CD14-positive monocyte (primary cell): ENCODE measurements around the gene PDCD1. TPM values are rescaled to one million over a fixed set of nuclear protein-coding genes. Genes with fewer than 3 reads are reported as not detected.
"Not testable (repeated sequence)": the region's sequence is repeated elsewhere in the genome, so short reads cannot be mapped to it uniquely, and the experiment has no call there.

Experiments
- DNase-seq, 3 donors: peaks; one replicate each; pipeline ENCODE4 v3.0.0-alpha.2; 2011 to 2022
- H2AFZ ChIP-seq: 2 replicates; pipeline ENCODE4 v1.6.0; 2012; ENCODE audit warnings: mild to moderate bottlenecking, low read depth, low read length, inconsistent platforms; ENCODE audit not compliant: insufficient read depth, poor library complexity, severe bottlenecking
- H3K27ac ChIP-seq, 2 donors: 1 replicate in 1 of 2; 2 replicates in 1 of 2; pipeline ENCODE4 v1.5.1; 2012 to 2013; ENCODE audit warnings: low read length in 2 of 2, control low read depth in 1 of 2, inconsistent platforms in 1 of 2, low read depth in 1 of 2, mild to moderate bottlenecking in 1 of 2
- H3K27me3 ChIP-seq, 2 donors: one replicate each; pipeline versions ENCODE4 v1.6.0 to v1.6.1; 2011 to 2013; ENCODE audit warnings: low read length in 2 of 2; ENCODE audit not compliant: control insufficient read depth in 2 of 2, insufficient read depth in 2 of 2
- H3K36me3 ChIP-seq, 2 donors: replicated peaks in 1 of 2; 1 replicate in 1 of 2; 2 replicates in 1 of 2; pipeline versions ENCODE4 v1.5.1 to v1.6.1; 2012 to 2013; ENCODE audit warnings: low read length in 2 of 2, control low read depth in 1 of 2, inconsistent platforms in 1 of 2, mild to moderate bottlenecking in 1 of 2; ENCODE audit not compliant: insufficient read depth in 2 of 2, control insufficient read depth in 1 of 2
- H3K4me1 ChIP-seq, 2 donors: 1 replicate in 1 of 2; 2 replicates in 1 of 2; pipeline versions ENCODE4 v1.5.1 to v1.6.1; 2012 to 2013; ENCODE audit warnings: low read length in 2 of 2, control low read depth in 1 of 2, inconsistent platforms in 1 of 2, mild to moderate bottlenecking in 1 of 2, moderate library complexity in 1 of 2; ENCODE audit not compliant: insufficient read depth in 2 of 2, control insufficient read depth in 1 of 2
- H3K4me2 ChIP-seq: replicated peaks from 2 replicates; pipeline ENCODE3; 2012; ENCODE audit warnings: low read length, moderate library complexity, mild to moderate bottlenecking; ENCODE audit not compliant: poor library complexity, severe bottlenecking; ENCODE audit errors: extremely low read depth
- H3K4me3 ChIP-seq, 3 experiments: fragments of 200-600 bp in 1 of 3; sonication (generic) in 1 of 3; replicated peaks in 1 of 3; 1 replicate in 2 of 3; 2 replicates in 1 of 3; pipeline ENCODE4 v1.5.1; 2011 to 2013; ENCODE audit warnings: low read length in 3 of 3, mild to moderate bottlenecking in 3 of 3, control low read depth in 2 of 3, low read depth in 2 of 3, inconsistent platforms in 1 of 3, moderate library complexity in 1 of 3
- H3K79me2 ChIP-seq: 2 replicates; pipeline ENCODE4 v1.6.0; 2012; ENCODE audit warnings: mild to moderate bottlenecking, control low read depth, inconsistent platforms, low read length, moderate library complexity; ENCODE audit not compliant: insufficient read depth
- H3K9ac ChIP-seq: 2 replicates; pipeline ENCODE4 v1.6.0; 2017; ENCODE audit warnings: low read length, mild to moderate bottlenecking; ENCODE audit not compliant: insufficient read depth, poor library complexity, severe bottlenecking
- H3K9me3 ChIP-seq, 2 donors: replicated peaks in 1 of 2; 1 replicate in 1 of 2; 2 replicates in 1 of 2; pipeline versions ENCODE4 v1.5.1 to v1.6.1; 2012 to 2013; ENCODE audit warnings: low read length in 2 of 2, control low read depth in 1 of 2; ENCODE audit not compliant: control insufficient read depth in 1 of 2, insufficient read depth in 1 of 2
- H4K20me1 ChIP-seq: 2 replicates; pipeline ENCODE4 v1.6.0; 2012; ENCODE audit warnings: mild to moderate bottlenecking, low read length, control low read depth, moderate library complexity; ENCODE audit not compliant: insufficient read depth
- H3K27ac Mint-ChIP-seq, 7 donors: one replicate each; pipeline ENCODE4 v1.8.0; 2020; ENCODE audit warnings: mild to moderate bottlenecking in 7 of 7, mixed read lengths in 7 of 7, moderate library complexity in 6 of 7, inconsistent platforms in 2 of 7
- H3K27me3 Mint-ChIP-seq, 3 donors: one replicate each; pipeline ENCODE4 v1.8.0; 2021 to 2022; ENCODE audit warnings: low read depth in 3 of 3, mild to moderate bottlenecking in 3 of 3, mixed read lengths in 3 of 3, moderate library complexity in 3 of 3, inconsistent platforms in 1 of 3
- H3K36me3 Mint-ChIP-seq, 2 donors: one replicate each; pipeline ENCODE4 v1.8.0; 2020; ENCODE audit warnings: mixed read lengths in 2 of 2, inconsistent platforms in 1 of 2, mild to moderate bottlenecking in 1 of 2
- H3K4me1 Mint-ChIP-seq: one replicate; pipeline ENCODE4 v1.8.0; 2020; ENCODE audit warnings: mild to moderate bottlenecking, mixed read lengths
- H3K4me3 Mint-ChIP-seq, 2 donors: one replicate each; pipeline ENCODE4 v1.8.0; 2020; ENCODE audit warnings: mild to moderate bottlenecking in 2 of 2, mixed read lengths in 2 of 2, moderate library complexity in 1 of 2
- H3K9me3 Mint-ChIP-seq, 7 donors: one replicate each; pipeline ENCODE4 v1.8.0; 2020 to 2022; ENCODE audit warnings: mixed read lengths in 7 of 7, mild to moderate bottlenecking in 6 of 7, moderate library complexity in 6 of 7, inconsistent platforms in 2 of 7
- WGBS: methylation state at CpG from one replicate; pipeline ENCODE4 v1.1.5; 2013; ENCODE audit warnings: missing lambda C conversion rate; ENCODE audit not compliant: insufficient coverage; 5-methylcytosine and 5-hydroxymethylcytosine counted together
- intact Hi-C, 2 donors: fragments of 100-400 bp; cut with micrococcal nuclease; formaldehyde crosslinking; loops; one replicate each; pipeline versions ENCODE4 v1.15.0 to v1.15.1; 2023
- polyA minus RNA-seq: library from RNA; depleted of rRNA, polyadenylated mRNA; stranded (reverse); fragments of >200 nt; gene quantifications from 2 replicates; pipeline ENCODE4 v1.2.3, GENCODE V29; 2012
- polyA plus RNA-seq, 3 donors: library from polyadenylated mRNA; depleted of rRNA in 1 of 3; unstranded in 2 of 3; stranded (reverse) in 1 of 3; fragments of 300-500 nt in 2 of 3; fragments of >200 nt in 1 of 3; fragmentation: Illumina TruSeq in 2 of 3; gene quantifications; 1 replicate in 2 of 3; 2 replicates in 1 of 3; pipeline ENCODE4 v1.2.3, GENCODE V29; 2012 to 2021
- total RNA-seq, 12 experiments: library from RNA in 1 of 12; stranded (reverse) in 1 of 12; fragments of 120-200 nt in 1 of 12; gene quantifications; one replicate each; pipeline ENCODE4 v1.2.4 and lab custom pipeline; 2013 to 2026; ENCODE audit warnings: mixed read lengths in 6 of 12, inconsistent platforms in 1 of 12
- TF ChIP-seq, protein P1 (sequence below): fragments of 200-600 bp; IDR thresholded peaks from one replicate; pipeline ENCODE4 v1.8.0; 2022; ENCODE audit warnings: antibody characterized with exemption, mild to moderate bottlenecking

The PDCD1 gene
- total RNA-seq (2013), result not detected
- polyA plus RNA-seq (under 1 TPM in 1 of 3 donors, not detected in 2; 0.08 TPM), polyA minus RNA-seq (not detected in 2 replicates), total RNA-seq (lab: John Stamatoyannopoulos, UW) (0 to 0.45 (median 0.08) reads per million in 11 experiments)

DNA sequence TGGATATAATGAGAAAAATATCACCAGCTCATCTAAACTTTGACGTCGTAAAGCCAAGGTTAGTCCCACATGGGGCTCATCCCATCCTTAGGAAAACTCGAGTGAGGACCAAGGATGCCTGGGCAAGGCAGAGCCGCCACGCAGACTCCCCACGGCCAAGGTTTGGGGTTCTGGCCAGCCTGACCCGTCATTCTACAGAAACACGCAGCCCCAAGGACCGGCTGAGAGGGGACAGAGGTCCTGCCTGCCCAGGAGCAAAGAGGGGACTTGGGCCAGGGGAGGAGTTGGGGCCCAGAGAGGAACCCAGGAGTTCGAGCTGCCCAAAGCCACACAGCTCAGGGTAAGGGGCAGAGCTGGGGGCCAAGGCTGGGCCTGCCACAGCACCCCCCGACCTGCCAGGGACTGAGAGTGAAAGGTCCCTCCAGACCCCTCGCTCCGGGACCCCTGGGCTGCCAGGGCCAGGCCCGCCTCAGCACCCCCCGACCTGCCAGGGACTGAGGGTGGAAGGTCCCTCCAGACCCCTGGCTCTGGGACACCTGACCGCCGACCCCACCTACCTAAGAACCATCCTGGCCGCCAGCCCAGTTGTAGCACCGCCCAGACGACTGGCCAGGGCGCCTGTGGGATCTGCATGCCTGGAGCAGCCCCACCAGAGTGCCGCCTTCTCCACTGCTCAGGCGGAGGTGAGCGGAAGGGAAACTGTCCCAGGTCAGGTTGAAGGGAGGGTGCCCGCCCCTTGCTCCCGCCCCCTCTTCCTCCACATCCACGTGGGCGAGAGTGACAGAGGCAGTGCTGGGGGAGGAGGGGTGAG lies at the start of gene PDCD1:
Gene PDCD1 (minus strand): TSS at position 689 of the 811 bp plus-strand sequence. CDS start 56 bp downstream, at position 633.
- TF ChIP-seq, protein P1, sequence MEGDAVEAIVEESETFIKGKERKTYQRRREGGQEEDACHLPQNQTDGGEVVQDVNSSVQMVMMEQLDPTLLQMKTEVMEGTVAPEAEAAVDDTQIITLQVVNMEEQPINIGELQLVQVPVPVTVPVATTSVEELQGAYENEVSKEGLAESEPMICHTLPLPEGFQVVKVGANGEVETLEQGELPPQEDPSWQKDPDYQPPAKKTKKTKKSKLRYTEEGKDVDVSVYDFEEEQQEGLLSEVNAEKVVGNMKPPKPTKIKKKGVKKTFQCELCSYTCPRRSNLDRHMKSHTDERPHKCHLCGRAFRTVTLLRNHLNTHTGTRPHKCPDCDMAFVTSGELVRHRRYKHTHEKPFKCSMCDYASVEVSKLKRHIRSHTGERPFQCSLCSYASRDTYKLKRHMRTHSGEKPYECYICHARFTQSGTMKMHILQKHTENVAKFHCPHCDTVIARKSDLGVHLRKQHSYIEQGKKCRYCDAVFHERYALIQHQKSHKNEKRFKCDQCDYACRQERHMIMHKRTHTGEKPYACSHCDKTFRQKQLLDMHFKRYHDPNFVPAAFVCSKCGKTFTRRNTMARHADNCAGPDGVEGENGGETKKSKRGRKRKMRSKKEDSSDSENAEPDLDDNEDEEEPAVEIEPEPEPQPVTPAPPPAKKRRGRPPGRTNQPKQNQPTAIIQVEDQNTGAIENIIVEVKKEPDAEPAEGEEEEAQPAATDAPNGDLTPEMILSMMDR, result no peak
- no peak within 1 kb of the TSS for H3K27ac ChIP-seq
- Mint-ChIP-seq H3K4me3 (peak within 1 kb of the TSS; percentile 47 to 49), H3K27ac (peak within 1 kb of the TSS in 4 of 7 donors; percentile 3 to 61 (median 52)), H3K4me1 (peaks cover 8% of the 10 kb centered on the region), H3K9me3 (peaks cover 0 to 2% (median 0%) of the 10 kb centered on the region in 7 donors), H3K36me3 (no peaks in the 10 kb centered on the region), H3K27me3 (peaks cover 8 to 32% (median 13%) of the 10 kb centered on the region in 3 donors)
- no peak for DNase-seq
- no peaks in the 10 kb centered on the region for H4K20me1 ChIP-seq
- H3K9me3 ChIP-seq, result no peaks in the 10 kb centered on the region
- H3K27me3 ChIP-seq, result peaks cover 0 to 14% of the 10 kb centered on the region in 2 donors
- H2AFZ ChIP-seq, result peak within 1 kb of the TSS; percentile 29
- no peak within 1 kb of the TSS for H3K4me3 ChIP-seq
- intact Hi-C loops, result no loop called here
- H3K4me1 ChIP-seq, result peaks cover 0 to 9% of the 10 kb centered on the region in 2 donors
- no peaks in the 10 kb centered on the region for H3K79me2 ChIP-seq
- H3K36me3 ChIP-seq, result no peaks in the 10 kb centered on the region
- 89% methylated on average over 21 of the region's 28 CpGs for WGBS
- H3K4me2 ChIP-seq, result peak within 1 kb of the TSS; percentile 31
- H3K9ac ChIP-seq, result no peak within 1 kb of the TSS

DNA sequence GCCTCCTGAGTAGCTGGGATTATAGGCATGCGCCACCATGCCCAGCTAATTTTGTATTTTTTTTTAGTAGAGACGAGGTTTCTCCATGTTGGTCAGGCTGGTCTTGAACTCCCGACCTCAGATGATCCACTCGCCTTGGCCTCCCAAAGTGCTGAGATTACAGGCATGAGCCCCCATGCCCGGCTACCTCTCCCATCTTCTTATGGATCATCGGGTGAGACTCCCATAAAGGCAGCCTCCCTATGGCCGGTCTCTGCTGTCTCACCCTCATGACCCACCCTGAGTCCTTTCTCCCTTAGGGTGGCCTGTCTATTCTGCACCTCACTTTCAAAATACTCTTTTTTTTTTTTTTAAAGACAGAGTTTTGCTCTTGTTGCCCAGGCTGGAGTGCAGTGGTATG lies 49.1 kb upstream of the PDCD1 start:
- WGBS, result 90% methylated on average over 5 of the region's 7 CpGs
- peaks cover 0 to 24% of the 10 kb centered on the region in 2 donors for H3K9me3 ChIP-seq
- H3K27me3 ChIP-seq, H3K4me3 ChIP-seq, H3K36me3 ChIP-seq, H3K4me1 Mint-ChIP-seq, H3K27me3 Mint-ChIP-seq, H2AFZ ChIP-seq, H3K9ac ChIP-seq, H3K4me3 Mint-ChIP-seq, H3K79me2 ChIP-seq, H3K4me1 ChIP-seq, H3K27ac Mint-ChIP-seq, H3K4me2 ChIP-seq, H3K27ac ChIP-seq, DNase-seq, H4K20me1 ChIP-seq, intact Hi-C loops: not testable (repeated sequence)
- Mint-ChIP-seq H3K36me3 (peaks cover 2 to 12% of the 10 kb centered on the region in 2 donors), H3K9me3 (peaks cover 8 to 33% (median 19%) of the 10 kb centered on the region in 7 donors)
